DOHH2 (cell line): ENCODE data around the gene EFCAB13.

Experiments
- H3F3A ChIP-seq: fragments of 200-600 bp; sonication (generic), shearing (Covaris generic); 2 replicates; pipeline ENCODE4 v1.6.0; 2016; ENCODE audit warnings: antibody characterized with exemption, mild to moderate bottlenecking; ENCODE audit not compliant: control insufficient read depth, insufficient read depth
- H3K27ac ChIP-seq: fragments of 200-600 bp; sonication (generic); 2 replicates; pipeline ENCODE4 v1.5.1; 2014; ENCODE audit warnings: low read depth, mild to moderate bottlenecking, low read length, moderate library complexity
- H3K27me3 ChIP-seq: fragments of 200-600 bp; sonication (generic); 2 replicates; pipeline ENCODE4 v1.6.1; 2014; ENCODE audit warnings: mild to moderate bottlenecking, low read length, mixed read lengths; ENCODE audit not compliant: control insufficient read depth
- H3K36me3 ChIP-seq: fragments of 200-600 bp; sonication (generic); 2 replicates; pipeline ENCODE4 v1.6.1; 2014; ENCODE audit warnings: mild to moderate bottlenecking, low read length, moderate library complexity, mixed read lengths; ENCODE audit not compliant: control insufficient read depth
- H3K4me1 ChIP-seq: fragments of 200-600 bp; sonication (generic); 2 replicates; pipeline ENCODE4 v1.6.1; 2014; ENCODE audit warnings: mild to moderate bottlenecking, low read length, mixed read lengths; ENCODE audit not compliant: control insufficient read depth
- H3K4me2 ChIP-seq: fragments of 200-600 bp; sonication (generic); 2 replicates; pipeline ENCODE4 v1.6.0; 2014; ENCODE audit warnings: mild to moderate bottlenecking, low read length, moderate library complexity
- H3K4me3 ChIP-seq: fragments of 200-600 bp; sonication (generic); 2 replicates; pipeline ENCODE4 v1.5.1; 2014; ENCODE audit warnings: mild to moderate bottlenecking, low read length, mixed read lengths
- H3K79me2 ChIP-seq: fragments of 200-600 bp; sonication (generic); 2 replicates; pipeline ENCODE4 v1.6.1; 2014; ENCODE audit warnings: mild to moderate bottlenecking, low read length, mixed read lengths; ENCODE audit not compliant: control insufficient read depth
- H3K9me2 ChIP-seq: fragments of 200-600 bp; sonication (generic); replicated peaks from 2 replicates; pipeline ENCODE4 v1.6.1; 2014; ENCODE audit warnings: mild to moderate bottlenecking, low read length, mixed read lengths; ENCODE audit not compliant: control insufficient read depth
- H3K9me3 ChIP-seq: fragments of 200-600 bp; sonication (generic); 2 replicates; pipeline ENCODE4 v1.6.1; 2014; ENCODE audit warnings: antibody characterized with exemption, low read length, mixed read lengths; ENCODE audit not compliant: control insufficient read depth, insufficient read depth
- H4K20me1 ChIP-seq: fragments of 200-600 bp; sonication (generic); 2 replicates; pipeline ENCODE4 v1.6.0; 2014; ENCODE audit warnings: low read depth, mild to moderate bottlenecking, antibody characterized with exemption, low read length, moderate library complexity; ENCODE audit not compliant: control insufficient read depth, insufficient read depth
- CTCF ChIP-seq: fragments of 200-600 bp; sonication (generic); IDR thresholded peaks from one replicate; pipeline ENCODE4 v1.5.1; 2014; ENCODE audit warnings: antibody characterized with exemption, mild to moderate bottlenecking, low read depth, low read length; ENCODE audit not compliant: poor library complexity, severe bottlenecking
- EZH2phosphoT487 ChIP-seq: fragments of 200-600 bp; sonication (generic); IDR thresholded peaks from 2 replicates; pipeline ENCODE4 v1.6.1; 2017; ENCODE audit warnings: borderline replicate concordance, mild to moderate bottlenecking, antibody characterized with exemption, low read length, moderate library complexity, mixed read lengths

The EFCAB13 gene

GRCh38 chr17:47299239-47299910 is 24.4 kb upstream of the EFCAB13 start:
- no peaks in the 10 kb centered on the region for H4K20me1 ChIP-seq
- no peaks in the 10 kb centered on the region for H3K9me3 ChIP-seq
- TF ChIP-seq CTCF, result no peak
- no peak for TF ChIP-seq EZH2phosphoT487
- H3K36me3 ChIP-seq, result no peaks in the 10 kb centered on the region
- H3K9me2 ChIP-seq, result no peaks in the 10 kb centered on the region
- H3K4me2 ChIP-seq, result no peak overlapping the region
- peaks cover 2% of the 10 kb centered on the region for H3K4me1 ChIP-seq
- no peaks in the 10 kb centered on the region for H3K79me2 ChIP-seq
- H3K27ac ChIP-seq, result no peak overlapping the region
- no peak overlapping the region for H3K4me3 ChIP-seq
- H3F3A ChIP-seq, result no peaks in the 10 kb centered on the region
- H3K27me3 ChIP-seq, result no peaks in the 10 kb centered on the region; the same call in 1 of the 2 replicates

GRCh38 chr17:47300718-47301117 is 23.0 kb upstream of the EFCAB13 start:
- Histone ChIP-seq H3K4me2 (no peak overlapping the region), H3K9me3 (no peaks in the 10 kb centered on the region), H3K27ac (no peak overlapping the region), H3K79me2 (no peaks in the 10 kb centered on the region), H3K4me3 (no peak overlapping the region), H3K9me2 (no peaks in the 10 kb centered on the region), H3K27me3 (no peaks in the 10 kb centered on the region; the same call in 1 of the 2 replicates), H4K20me1 (no peaks in the 10 kb centered on the region), H3K4me1 (no peaks in the 10 kb centered on the region), H3F3A (no peaks in the 10 kb centered on the region), H3K36me3 (no peaks in the 10 kb centered on the region)
- TF ChIP-seq CTCF (no peak), EZH2phosphoT487 (no peak)

- no peaks in the 10 kb centered on the region; the same call in 1 of the 2 replicates for H3K27me3 ChIP-seq
- no peaks in the 10 kb centered on the region for H3K36me3 ChIP-seq
- no peak overlapping the region for H3K4me3 ChIP-seq
- H3F3A ChIP-seq, result no peaks in the 10 kb centered on the region
- H3K9me3 ChIP-seq, result no peaks in the 10 kb centered on the region
- TF ChIP-seq CTCF (no peak), EZH2phosphoT487 (no peak)
- no peaks in the 10 kb centered on the region for H3K4me1 ChIP-seq
- H3K27ac ChIP-seq, result no peak overlapping the region
- no peaks in the 10 kb centered on the region for H4K20me1 ChIP-seq
- H3K9me2 ChIP-seq, result no peaks in the 10 kb centered on the region
- no peak overlapping the region for H3K4me2 ChIP-seq
- H3K79me2 ChIP-seq, result no peaks in the 10 kb centered on the region
Observed at GRCh38 chr17:47301161-47301560, 22.6 kb upstream of the EFCAB13 start.
